ENCODE measurements around the gene TNXB. TPM values are rescaled to one million over a fixed set of nuclear protein-coding genes. Genes with fewer than 3 reads are reported as not detected.
"Not testable (repeated sequence)": the region's sequence is repeated elsewhere in the genome, so short reads cannot be mapped to it uniquely, and the experiment has no call there.

TNXB gene
- total and polyA plus RNA-seq, 3 experiments from 2014 or later, result 2.5 to 4.9 TPM; not detected in 1

- H3K27me3 ChIP-seq (ENCODE audit: insufficient read depth, low read length, poor library complexity, severe bottlenecking); H3K36me3 Mint-ChIP-seq; DNase-seq; H3K9me3 Mint-ChIP-seq; H3K27ac Mint-ChIP-seq; H3K4me3 ChIP-seq (ENCODE audit: low read length); H3K4me1 ChIP-seq (ENCODE audit: insufficient read depth, low read length); H3K4me1 Mint-ChIP-seq; H3K4me3 Mint-ChIP-seq; CTCF ChIA-PET; H3K36me3 ChIP-seq (ENCODE audit: insufficient read depth, low read length); H3K9me3 ChIP-seq (ENCODE audit: low read length); POLR2A ChIA-PET; H3K27ac ChIP-seq (ENCODE audit: low read depth, low read length): not testable (repeated sequence)
- peaks cover 6 to 22% of the 10 kb centered on the region in 2 donors for H3K27me3 Mint-ChIP-seq
Observed at GRCh38 chr6:32055756-32056155, 53.4 kb downstream of the TNXB start.

DNA sequence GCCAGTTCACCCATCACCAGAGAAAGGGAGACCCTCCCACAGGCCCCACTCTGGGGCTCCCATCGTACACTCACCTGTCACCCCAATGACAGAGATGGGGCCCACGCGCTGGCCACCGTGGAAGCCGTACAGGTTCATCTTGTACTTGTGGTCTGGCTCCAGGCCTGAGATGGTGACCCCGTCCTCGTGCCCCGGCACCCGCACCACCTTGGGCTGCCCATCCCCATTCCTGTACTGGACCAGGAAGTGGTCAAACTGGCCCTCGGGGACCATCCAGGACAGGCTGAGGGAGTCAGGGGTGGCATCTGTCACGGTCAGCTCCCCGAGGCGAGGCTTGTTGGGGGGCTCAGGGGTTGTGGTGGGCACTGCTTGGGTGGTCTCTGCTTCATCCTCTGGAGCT, 55.8 kb downstream of the TNXB start:
- H3K4me3 Mint-ChIP-seq; H3K36me3 Mint-ChIP-seq; H3K9me3 Mint-ChIP-seq; H3K27ac Mint-ChIP-seq; H3K4me1 Mint-ChIP-seq; H3K36me3 ChIP-seq (ENCODE audit: insufficient read depth, low read length); H3K27ac ChIP-seq (ENCODE audit: low read depth, low read length); H3K4me1 ChIP-seq (ENCODE audit: insufficient read depth, low read length); H3K27me3 ChIP-seq (ENCODE audit: insufficient read depth, low read length, poor library complexity, severe bottlenecking); DNase-seq; CTCF ChIA-PET; H3K4me3 ChIP-seq (ENCODE audit: low read length); POLR2A ChIA-PET; H3K9me3 ChIP-seq (ENCODE audit: low read length): not testable (repeated sequence)
- peaks cover 7 to 17% of the 10 kb centered on the region in 2 donors for H3K27me3 Mint-ChIP-seq

DNA sequence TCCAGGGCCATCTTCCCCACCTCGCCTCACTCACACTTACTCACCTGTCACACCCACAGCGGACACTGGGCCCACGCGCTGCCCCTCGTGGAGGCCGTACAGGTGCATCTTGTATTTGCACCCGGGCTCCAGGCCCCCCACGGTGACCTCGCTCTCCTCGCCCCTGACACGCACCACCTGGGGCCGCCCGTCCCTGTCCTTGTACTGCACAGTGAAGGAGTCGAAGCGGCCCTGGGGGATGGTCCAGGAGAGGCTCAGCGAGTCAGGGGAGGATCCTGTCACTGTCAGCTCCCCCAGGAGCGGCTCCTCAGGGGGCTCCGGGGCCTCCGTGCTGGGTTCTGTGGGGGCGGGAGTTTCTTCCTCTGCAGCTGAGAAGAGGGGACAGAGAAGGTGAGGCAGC, 56.5 kb downstream of the TNXB start:
- DNase-seq; H3K4me3 Mint-ChIP-seq; H3K4me1 Mint-ChIP-seq; H3K27ac Mint-ChIP-seq; POLR2A ChIA-PET; H3K4me1 ChIP-seq (ENCODE audit: insufficient read depth, low read length); H3K27me3 ChIP-seq (ENCODE audit: insufficient read depth, low read length, poor library complexity, severe bottlenecking); H3K4me3 ChIP-seq (ENCODE audit: low read length); H3K27ac ChIP-seq (ENCODE audit: low read depth, low read length); H3K9me3 ChIP-seq (ENCODE audit: low read length); CTCF ChIA-PET; H3K36me3 Mint-ChIP-seq; H3K36me3 ChIP-seq (ENCODE audit: insufficient read depth, low read length); H3K9me3 Mint-ChIP-seq: not testable (repeated sequence)
- peaks cover 5 to 14% of the 10 kb centered on the region in 2 donors for H3K27me3 Mint-ChIP-seq

DNA sequence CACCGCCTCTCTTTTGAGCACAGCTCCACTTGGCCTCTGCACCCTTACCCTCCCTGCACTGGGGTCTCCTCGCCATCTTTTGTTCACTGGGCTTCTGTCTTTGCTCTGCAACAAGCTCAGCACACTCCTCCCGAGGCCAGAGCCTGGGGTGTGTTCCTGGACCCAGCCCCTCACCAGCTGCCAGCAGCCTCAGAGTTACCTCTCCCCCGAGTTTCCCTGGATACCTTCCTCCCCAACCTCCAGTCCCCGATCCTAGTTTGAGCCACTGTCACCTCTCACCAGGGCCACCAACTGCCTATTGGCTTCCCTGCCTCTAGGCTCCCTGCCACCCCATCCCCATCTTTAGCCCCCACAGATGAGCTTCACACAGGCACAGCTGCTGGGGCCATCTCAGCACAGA, 58.6 kb downstream of the TNXB start:
- no peak overlapping the region for H3K4me3 Mint-ChIP-seq
- H3K4me1 ChIP-seq (ENCODE audit: insufficient read depth, low read length), result no peaks in the 10 kb centered on the region
- peaks cover 2 to 6% (median 4%) of the 10 kb centered on the region in 3 donors for H3K4me1 Mint-ChIP-seq
- no peaks in the 10 kb centered on the region for H3K27me3 ChIP-seq (ENCODE audit: insufficient read depth, low read length, poor library complexity, severe bottlenecking)
- H3K27ac ChIP-seq (ENCODE audit: low read depth, low read length), result no peak overlapping the region
- no peaks in the 10 kb centered on the region for H3K9me3 Mint-ChIP-seq
- no peak overlapping the region for H3K4me3 ChIP-seq (ENCODE audit: low read length)
- H3K36me3 ChIP-seq (ENCODE audit: insufficient read depth, low read length), result no peaks in the 10 kb centered on the region
- ChIA-PET CTCF (no interaction called here), POLR2A (no interaction called here)
- no peak overlapping the region for H3K27ac Mint-ChIP-seq
- DNase-seq, result no peak
- peaks cover 4 to 11% of the 10 kb centered on the region in 2 donors for H3K27me3 Mint-ChIP-seq
- no peaks in the 10 kb centered on the region for H3K36me3 Mint-ChIP-seq
- no peaks in the 10 kb centered on the region for H3K9me3 ChIP-seq (ENCODE audit: low read length)

DNA sequence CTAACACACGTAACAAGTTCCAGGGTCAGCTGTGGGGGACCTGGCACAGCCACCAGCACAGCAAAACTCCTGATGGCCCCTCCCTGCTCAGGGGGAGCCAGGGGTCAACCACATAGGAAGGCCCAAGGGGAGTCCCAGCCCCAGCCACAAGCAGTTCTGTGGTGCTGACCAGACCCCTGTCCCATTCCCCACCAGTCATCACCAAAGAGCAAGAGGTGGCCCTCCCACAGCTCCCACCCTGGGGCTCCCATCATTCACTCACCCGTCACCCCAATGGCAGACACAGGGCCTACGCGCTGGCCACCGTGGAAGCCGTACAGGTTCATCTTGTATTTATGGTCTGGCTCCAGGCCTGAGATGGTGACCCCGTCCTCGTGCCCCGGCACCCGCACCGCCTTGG, 59.4 kb downstream of the TNXB start:
- H3K27ac ChIP-seq (ENCODE audit: low read depth, low read length); CTCF ChIA-PET; H3K9me3 Mint-ChIP-seq; H3K4me3 ChIP-seq (ENCODE audit: low read length); POLR2A ChIA-PET; H3K9me3 ChIP-seq (ENCODE audit: low read length); H3K27me3 Mint-ChIP-seq; H3K4me3 Mint-ChIP-seq; H3K27me3 ChIP-seq (ENCODE audit: insufficient read depth, low read length, poor library complexity, severe bottlenecking); H3K4me1 ChIP-seq (ENCODE audit: insufficient read depth, low read length); H3K36me3 Mint-ChIP-seq; H3K27ac Mint-ChIP-seq; H3K4me1 Mint-ChIP-seq; H3K36me3 ChIP-seq (ENCODE audit: insufficient read depth, low read length); DNase-seq: not testable (repeated sequence)

DNA sequence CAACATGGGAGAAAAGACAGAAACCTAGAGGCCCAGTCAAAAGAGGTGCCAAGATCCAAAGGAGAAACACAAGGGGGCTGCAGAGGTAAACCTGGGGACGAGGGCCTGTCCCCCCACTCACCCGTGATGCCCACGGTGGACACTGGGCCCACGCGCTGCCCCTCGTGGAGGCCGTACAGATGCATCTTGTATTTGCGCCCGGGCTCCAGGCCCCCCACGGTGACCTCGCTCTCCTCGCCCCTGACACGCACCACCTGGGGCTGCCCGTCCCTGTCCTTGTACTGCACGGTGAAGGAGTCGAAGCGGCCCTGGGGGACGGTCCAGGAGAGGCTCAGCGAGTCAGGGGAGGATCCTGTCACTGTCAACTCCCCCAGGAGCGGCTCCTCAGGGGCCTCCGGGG, 60.0 kb downstream of the TNXB start:
- H3K4me1 ChIP-seq (ENCODE audit: insufficient read depth, low read length); H3K36me3 Mint-ChIP-seq; DNase-seq; H3K36me3 ChIP-seq (ENCODE audit: insufficient read depth, low read length); H3K27me3 ChIP-seq (ENCODE audit: insufficient read depth, low read length, poor library complexity, severe bottlenecking); H3K4me3 ChIP-seq (ENCODE audit: low read length); H3K9me3 Mint-ChIP-seq; H3K9me3 ChIP-seq (ENCODE audit: low read length); POLR2A ChIA-PET; H3K27me3 Mint-ChIP-seq; CTCF ChIA-PET; H3K4me3 Mint-ChIP-seq; H3K4me1 Mint-ChIP-seq; H3K27ac ChIP-seq (ENCODE audit: low read depth, low read length): not testable (repeated sequence)
- peak overlapping the region in 2 of 8 donors; percentile 23 to 29 for H3K27ac Mint-ChIP-seq

DNA sequence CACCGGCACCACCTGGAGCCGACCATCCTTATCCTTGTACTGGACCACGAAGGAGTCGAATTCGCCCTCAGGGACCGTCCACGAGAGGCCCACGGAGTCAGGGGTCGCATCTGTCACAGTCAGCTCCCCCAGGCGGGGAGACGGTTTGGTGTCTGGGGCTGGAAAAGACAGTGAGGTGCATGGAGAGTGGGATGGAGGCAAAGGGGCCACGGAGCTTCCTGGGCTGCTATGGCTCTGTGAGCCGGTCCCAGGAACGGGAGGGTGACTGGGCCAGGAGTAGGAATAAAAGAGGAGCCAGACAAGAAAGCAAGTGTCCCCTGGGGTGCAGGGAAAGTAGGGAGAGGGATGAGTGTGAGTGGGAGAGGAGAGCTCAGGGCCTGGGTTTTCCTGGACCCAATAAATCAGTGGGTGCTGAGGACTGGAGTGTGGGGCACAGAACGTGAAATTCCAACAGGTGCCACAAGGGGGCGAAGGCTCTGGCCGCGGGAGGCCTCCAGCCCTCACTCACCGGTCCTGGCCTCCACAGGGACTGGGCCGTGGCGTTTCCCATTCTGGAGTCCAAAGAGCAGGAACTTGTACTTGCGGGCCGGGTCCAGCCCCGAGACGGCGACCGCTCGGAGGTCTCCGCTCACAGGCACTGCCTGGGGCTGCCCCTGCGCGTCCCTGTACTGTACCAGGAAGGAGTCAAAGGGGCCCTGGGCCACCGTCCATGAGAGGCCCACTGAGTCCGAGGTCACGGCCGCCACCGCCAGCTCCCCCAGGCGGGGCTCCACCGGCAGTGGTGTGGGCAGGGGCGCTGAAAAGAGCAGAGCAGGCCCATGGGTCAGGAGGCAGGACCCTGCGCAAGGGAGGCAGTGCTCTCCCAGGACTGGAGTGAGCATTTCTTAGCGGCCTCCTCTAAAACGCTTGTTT, 61.0 kb downstream of the TNXB start:
- H3K9me3 ChIP-seq (ENCODE audit: low read length), result no peaks in the 10 kb centered on the region
- Mint-ChIP-seq H3K36me3 (no peaks in the 10 kb centered on the region), H3K4me3 (peak overlapping the region in 1 of 7 donors; percentile 14), H3K9me3 (no peaks in the 10 kb centered on the region), H3K4me1 (peaks cover 2 to 6% (median 4%) of the 10 kb centered on the region in 3 donors), H3K27ac (peak overlapping the region in 2 of 8 donors; percentile 35 to 72), H3K27me3 (peaks cover 4% of the 10 kb centered on the region in 2 donors)
- no peaks in the 10 kb centered on the region for H3K4me1 ChIP-seq (ENCODE audit: insufficient read depth, low read length)
- no peak overlapping the region for H3K27ac ChIP-seq (ENCODE audit: low read depth, low read length)
- peak; percentile 47 to 76 (median 52) for DNase-seq
- ChIA-PET CTCF (interaction anchor here (0.7 to 1.1 kb wide), 3 partner anchors 29 to 95 kb away, joined by 3 read pairs; partner anchors contain the start of genes NELFE and SKIC2), POLR2A (no interaction called here)
- H3K27me3 ChIP-seq (ENCODE audit: insufficient read depth, low read length, poor library complexity, severe bottlenecking), result no peaks in the 10 kb centered on the region
- H3K4me3 ChIP-seq (ENCODE audit: low read length), result no peak overlapping the region
- H3K36me3 ChIP-seq (ENCODE audit: insufficient read depth, low read length), result no peaks in the 10 kb centered on the region

DNA sequence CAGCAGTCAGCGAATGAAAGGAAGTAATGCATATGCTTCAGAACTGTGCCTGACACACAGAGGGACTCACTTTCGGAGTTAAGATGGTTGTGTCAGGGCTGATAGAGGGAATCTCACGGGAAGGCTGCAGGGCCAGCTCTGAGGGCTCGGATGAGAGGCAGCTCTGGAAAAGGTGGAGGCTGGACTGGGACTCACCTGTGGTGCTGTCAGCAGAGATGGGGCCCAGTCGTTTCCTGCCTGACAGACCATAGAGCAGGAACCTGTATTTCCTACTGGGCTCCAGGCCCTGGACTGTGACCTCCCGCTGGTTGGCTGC, 61.6 kb downstream of the TNXB start:
- peak overlapping the region; percentile 79 for H3K27ac ChIP-seq (ENCODE audit: low read depth, low read length)
- H3K4me3 ChIP-seq (ENCODE audit: low read length), result no peak overlapping the region
- no peak for DNase-seq
- peak overlapping the region in 1 of 8 donors; percentile 24 for H3K27ac Mint-ChIP-seq
- no peaks in the 10 kb centered on the region for H3K9me3 ChIP-seq (ENCODE audit: low read length)
- H3K27me3 Mint-ChIP-seq, result peaks cover 4% of the 10 kb centered on the region in 2 donors
- H3K4me1 Mint-ChIP-seq, result peaks cover 2 to 6% (median 4%) of the 10 kb centered on the region in 3 donors
- H3K9me3 Mint-ChIP-seq, result no peaks in the 10 kb centered on the region
- H3K4me1 ChIP-seq (ENCODE audit: insufficient read depth, low read length), result no peaks in the 10 kb centered on the region
- no peaks in the 10 kb centered on the region for H3K36me3 Mint-ChIP-seq
- no peaks in the 10 kb centered on the region for H3K27me3 ChIP-seq (ENCODE audit: insufficient read depth, low read length, poor library complexity, severe bottlenecking)
- no peaks in the 10 kb centered on the region for H3K36me3 ChIP-seq (ENCODE audit: insufficient read depth, low read length)
- ChIA-PET CTCF (interaction anchor here (0.6 to 1.5 kb wide), 5 partner anchors 26 to 366 kb away, joined by 3 to 4 read pairs (median 3); partner anchors contain the start of genes LY6G5C, NELFE and SKIC2), POLR2A (no interaction called here)
- no peak overlapping the region for H3K4me3 Mint-ChIP-seq

All from CD8-positive, alpha-beta memory T cell (primary cell).